Ishikawa (cell line): Measurements from ENCODE around the gene SLC9A9.

ENCODE experiments used
- CEBPB ChIP-seq: IDR thresholded peaks from 2 replicates; pipeline ENCODE4 v1.6.1; 2012
- CREB1 ChIP-seq: IDR thresholded peaks from 2 replicates; pipeline ENCODE4 v1.6.1; 2012; ENCODE audit warnings: low read depth
- EGR1 ChIP-seq: IDR thresholded peaks from 2 replicates; pipeline ENCODE4 v1.6.1; 2012
- EP300 ChIP-seq: IDR thresholded peaks from 2 replicates; pipeline ENCODE4 v1.6.1; 2012; ENCODE audit warnings: borderline replicate concordance
- FOXM1 ChIP-seq: IDR thresholded peaks from 2 replicates; pipeline ENCODE4 v1.6.1; 2012; ENCODE audit warnings: low read depth, borderline replicate concordance
- NFIC ChIP-seq: IDR thresholded peaks from 2 replicates; pipeline ENCODE4 v1.6.1; 2012
- RAD21 ChIP-seq: IDR thresholded peaks from 2 replicates; pipeline ENCODE4 v1.6.1; 2012; ENCODE audit warnings: low read depth
- TAF1 ChIP-seq: IDR thresholded peaks from 2 replicates; pipeline ENCODE4 v1.6.1; 2012; ENCODE audit warnings: low read depth, mild to moderate bottlenecking
- TCF12 ChIP-seq: IDR thresholded peaks from 2 replicates; pipeline ENCODE4 v1.6.1; 2012; ENCODE audit warnings: low read depth
- TEAD4 ChIP-seq: IDR thresholded peaks from 2 replicates; pipeline ENCODE4 v1.6.1; 2012
- YY1 ChIP-seq: IDR thresholded peaks from 2 replicates; pipeline ENCODE4 v1.6.1; 2012; ENCODE audit warnings: low read depth
- ZBTB7A ChIP-seq: IDR thresholded peaks from 2 replicates; pipeline ENCODE4 v1.6.1; 2012; ENCODE audit warnings: low read depth
- TF ChIP-seq, protein P1 (sequence below): IDR thresholded peaks from 2 replicates; pipeline ENCODE4 v1.6.1; 2012
- TF ChIP-seq, protein P2 (sequence below): IDR thresholded peaks from 2 replicates; pipeline ENCODE4 v1.6.1; 2012; ENCODE audit warnings: low read depth, mild to moderate bottlenecking
- TF ChIP-seq, protein P3 (sequence below): IDR thresholded peaks from 2 replicates; pipeline ENCODE4 v1.6.1; 2012

The SLC9A9 gene

DNA sequence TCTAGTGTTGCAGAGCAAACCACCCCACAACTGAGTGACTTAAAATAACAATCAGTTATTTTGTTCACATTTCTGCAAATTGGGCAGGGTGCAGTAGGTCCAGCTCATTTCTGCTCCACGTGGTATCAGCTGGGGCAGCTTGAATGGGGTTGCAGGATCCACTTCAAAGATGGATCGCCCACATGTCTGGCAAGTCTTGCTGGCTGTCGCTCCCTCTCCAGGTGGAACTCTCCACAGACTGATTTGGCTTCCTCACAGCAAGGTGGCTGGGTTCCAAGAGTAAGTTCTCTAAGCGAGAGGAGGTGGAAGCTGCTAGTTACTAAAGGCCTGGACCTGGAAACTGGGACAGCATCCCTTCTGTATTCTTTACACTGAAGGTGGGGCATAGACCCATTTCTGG is 213.3 kb downstream of the SLC9A9 start:
- TF ChIP-seq, protein P1, sequence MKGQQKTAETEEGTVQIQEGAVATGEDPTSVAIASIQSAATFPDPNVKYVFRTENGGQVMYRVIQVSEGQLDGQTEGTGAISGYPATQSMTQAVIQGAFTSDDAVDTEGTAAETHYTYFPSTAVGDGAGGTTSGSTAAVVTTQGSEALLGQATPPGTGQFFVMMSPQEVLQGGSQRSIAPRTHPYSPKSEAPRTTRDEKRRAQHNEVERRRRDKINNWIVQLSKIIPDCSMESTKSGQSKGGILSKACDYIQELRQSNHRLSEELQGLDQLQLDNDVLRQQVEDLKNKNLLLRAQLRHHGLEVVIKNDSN: no peak
- TF ChIP-seq FOXM1 (no peak), YY1 (no peak)

DNA sequence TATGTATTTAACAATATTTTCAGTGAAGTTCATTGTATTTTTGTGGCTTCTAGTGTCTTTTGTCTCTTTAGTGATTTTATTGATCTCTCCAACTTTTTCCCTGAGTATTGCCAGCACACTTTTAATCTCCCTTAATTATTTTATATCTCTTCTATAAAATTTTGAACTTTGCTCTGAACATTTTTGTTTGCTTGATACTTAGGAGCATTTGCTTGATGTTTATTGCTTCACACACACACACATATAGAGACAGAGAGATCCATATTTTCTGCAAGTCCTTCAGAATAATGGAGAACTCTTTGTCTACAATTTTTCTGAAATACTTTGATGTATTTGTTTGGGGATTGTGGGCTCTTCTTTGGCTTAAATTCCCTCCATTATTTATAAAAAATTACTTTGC is 213.8 kb downstream of the SLC9A9 start:
- TF ChIP-seq, protein P1: no peak
- no peak for TF ChIP-seq EP300
- no peak for TF ChIP-seq NFIC
- TF ChIP-seq, protein P2, sequence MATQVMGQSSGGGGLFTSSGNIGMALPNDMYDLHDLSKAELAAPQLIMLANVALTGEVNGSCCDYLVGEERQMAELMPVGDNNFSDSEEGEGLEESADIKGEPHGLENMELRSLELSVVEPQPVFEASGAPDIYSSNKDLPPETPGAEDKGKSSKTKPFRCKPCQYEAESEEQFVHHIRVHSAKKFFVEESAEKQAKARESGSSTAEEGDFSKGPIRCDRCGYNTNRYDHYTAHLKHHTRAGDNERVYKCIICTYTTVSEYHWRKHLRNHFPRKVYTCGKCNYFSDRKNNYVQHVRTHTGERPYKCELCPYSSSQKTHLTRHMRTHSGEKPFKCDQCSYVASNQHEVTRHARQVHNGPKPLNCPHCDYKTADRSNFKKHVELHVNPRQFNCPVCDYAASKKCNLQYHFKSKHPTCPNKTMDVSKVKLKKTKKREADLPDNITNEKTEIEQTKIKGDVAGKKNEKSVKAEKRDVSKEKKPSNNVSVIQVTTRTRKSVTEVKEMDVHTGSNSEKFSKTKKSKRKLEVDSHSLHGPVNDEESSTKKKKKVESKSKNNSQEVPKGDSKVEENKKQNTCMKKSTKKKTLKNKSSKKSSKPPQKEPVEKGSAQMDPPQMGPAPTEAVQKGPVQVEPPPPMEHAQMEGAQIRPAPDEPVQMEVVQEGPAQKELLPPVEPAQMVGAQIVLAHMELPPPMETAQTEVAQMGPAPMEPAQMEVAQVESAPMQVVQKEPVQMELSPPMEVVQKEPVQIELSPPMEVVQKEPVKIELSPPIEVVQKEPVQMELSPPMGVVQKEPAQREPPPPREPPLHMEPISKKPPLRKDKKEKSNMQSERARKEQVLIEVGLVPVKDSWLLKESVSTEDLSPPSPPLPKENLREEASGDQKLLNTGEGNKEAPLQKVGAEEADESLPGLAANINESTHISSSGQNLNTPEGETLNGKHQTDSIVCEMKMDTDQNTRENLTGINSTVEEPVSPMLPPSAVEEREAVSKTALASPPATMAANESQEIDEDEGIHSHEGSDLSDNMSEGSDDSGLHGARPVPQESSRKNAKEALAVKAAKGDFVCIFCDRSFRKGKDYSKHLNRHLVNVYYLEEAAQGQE: no peak
- no peak for TF ChIP-seq CEBPB
- no peak for TF ChIP-seq YY1
- TF ChIP-seq TCF12: no peak
- no peak for TF ChIP-seq FOXM1
- no peak for TF ChIP-seq ZBTB7A
- no peak for TF ChIP-seq TEAD4
- TF ChIP-seq EGR1: no peak
- no peak for TF ChIP-seq RAD21
- no peak for TF ChIP-seq CREB1
- no peak for TF ChIP-seq TAF1
- TF ChIP-seq, protein P3, sequence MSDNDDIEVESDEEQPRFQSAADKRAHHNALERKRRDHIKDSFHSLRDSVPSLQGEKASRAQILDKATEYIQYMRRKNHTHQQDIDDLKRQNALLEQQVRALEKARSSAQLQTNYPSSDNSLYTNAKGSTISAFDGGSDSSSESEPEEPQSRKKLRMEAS: no peak

DNA sequence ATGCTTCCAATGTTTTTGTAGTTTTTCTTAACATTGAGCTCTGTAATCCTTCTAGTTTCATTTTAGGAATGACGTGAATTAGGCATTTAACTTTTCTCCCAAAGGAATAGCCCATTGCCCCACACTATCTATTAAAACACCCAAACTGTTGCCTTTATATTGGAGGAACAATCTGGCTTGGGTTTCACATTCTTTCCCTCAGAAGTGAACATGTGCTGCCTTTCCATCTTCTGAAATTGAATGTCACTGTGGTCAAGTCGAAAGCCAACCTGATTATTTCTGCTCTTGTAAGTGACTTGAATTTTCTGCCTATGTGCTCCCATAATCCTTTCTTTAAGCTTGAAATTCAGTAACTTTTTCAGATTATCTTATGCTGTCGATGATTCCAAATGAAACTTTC is 214.5 kb downstream of the SLC9A9 start:
- TF ChIP-seq EP300 (no peak), CEBPB (no peak), EGR1 (no peak), TEAD4 (no peak), TAF1 (no peak), YY1 (no peak), RAD21 (no peak)
- TF ChIP-seq, protein P3: no peak
- TF ChIP-seq, protein P1: no peak

DNA sequence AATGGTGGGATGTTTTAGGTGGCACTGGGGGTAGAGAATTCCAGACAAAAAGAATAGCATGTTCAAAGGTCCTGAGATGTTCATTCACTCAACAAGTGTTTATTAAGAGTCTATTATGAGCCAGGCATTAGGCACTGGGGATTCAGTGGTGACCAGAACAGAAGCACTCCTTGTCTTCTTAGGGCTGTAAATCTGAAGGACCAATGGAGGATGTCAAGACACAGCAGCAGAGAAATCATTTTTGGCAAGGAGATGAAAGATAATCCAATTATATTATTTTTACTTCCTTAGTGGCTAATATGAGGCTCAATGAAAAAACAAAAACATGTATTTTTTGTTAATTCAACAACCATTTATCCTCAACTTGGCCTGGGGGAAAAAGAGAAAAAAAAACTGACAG is 218.5 kb downstream of the SLC9A9 start:
- TF ChIP-seq, protein P3: no peak
- TF ChIP-seq, protein P1: no peak
- TF ChIP-seq EGR1 (no peak), CEBPB (no peak), EP300 (no peak)
- TF ChIP-seq, protein P2: no peak

DNA sequence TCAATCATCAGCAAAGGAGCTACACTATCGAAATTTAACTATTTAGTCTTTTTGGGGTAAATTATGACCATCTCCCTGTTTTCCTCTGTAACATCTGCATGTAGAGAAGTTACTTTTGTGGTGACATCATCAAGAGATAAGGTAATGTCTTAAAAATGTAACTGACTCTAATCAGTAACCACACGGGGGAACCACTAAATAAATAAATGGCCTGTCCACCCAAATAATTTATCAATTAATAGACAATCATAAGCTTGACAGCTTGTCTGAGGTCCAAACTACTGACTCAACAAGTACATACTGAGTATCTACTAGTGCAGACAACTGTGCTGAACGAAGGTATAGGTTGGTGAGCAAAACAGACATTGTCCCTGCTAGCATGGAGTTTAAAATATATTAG is 219.3 kb downstream of the SLC9A9 start:
- TF ChIP-seq, protein P1: no peak
- TF ChIP-seq, protein P2: no peak
- TF ChIP-seq RAD21 (no peak), NFIC (no peak), FOXM1 (no peak), EP300 (no peak), EGR1 (no peak), CREB1 (no peak), YY1 (no peak), CEBPB (no peak), TCF12 (no peak), TEAD4 (no peak), ZBTB7A (no peak), TAF1 (no peak)
- TF ChIP-seq, protein P3: no peak
